Adrenal gland (tissue), 5 donors: ENCODE results near the gene ABCD2.

Experiments used
- CTCF ChIP-seq, 6 experiments: fragments of 450-650 bp in 4 of 6; fragments of 200-600 bp in 2 of 6; sonication (generic) in 1 of 6; IDR thresholded peaks; 1 replicate in 5 of 6; 2 replicates in 1 of 6; pipeline versions ENCODE4 v1.5.1 to v1.8.0; 2016 to 2021; ENCODE audit warnings: antibody characterized with exemption in 6 of 6, mild to moderate bottlenecking in 2 of 6, moderate library complexity in 1 of 6
- POLR2A ChIP-seq, 2 donors: fragments of 450-650 bp; IDR thresholded peaks; one replicate each; pipeline ENCODE4 v1.6.1; 2017; ENCODE audit warnings: antibody characterized with exemption in 2 of 2, mild to moderate bottlenecking in 2 of 2, moderate library complexity in 1 of 2
- donor health status: DM: no; HTN: no; CAD: no.

DNA sequence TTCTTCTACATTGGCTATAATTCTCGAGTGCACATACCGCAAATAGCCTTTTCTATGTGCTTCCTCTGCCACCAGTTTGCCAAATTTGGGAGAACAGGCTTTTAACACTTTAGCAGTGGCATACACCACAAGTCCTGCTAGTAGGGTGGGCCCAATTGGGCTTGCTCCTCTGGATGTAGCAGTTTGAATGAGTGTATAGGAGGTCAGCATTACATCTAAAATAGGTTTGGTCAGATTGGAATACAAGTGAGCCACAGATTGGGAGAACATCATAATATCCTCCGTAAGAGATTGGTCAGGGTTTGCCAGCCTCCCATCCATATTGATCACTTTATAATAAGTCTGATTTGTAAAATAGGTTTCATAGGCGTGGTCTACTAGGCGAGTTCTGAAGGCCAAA, 902 bp downstream of the ABCD2 start:
- no peak for TF ChIP-seq CTCF (IDR thresholded peaks at IDR 0.05)
- TF ChIP-seq POLR2A (IDR thresholded peaks at IDR 0.05) = no peak
